Parathyroid adenoma (tissue), 2 donors: ENCODE measurements around the gene AKAP10.

Source experiments
- H2AFZ ChIP-seq: fragments of 300-600 bp; sonication (generic); one replicate; pipeline ENCODE4 v1.7.0; 2017; ENCODE audit warnings: antibody characterized with exemption, mild to moderate bottlenecking
- H3K27ac ChIP-seq: fragments of 300-600 bp; sonication (generic); one replicate; pipeline ENCODE4 v1.7.0; 2017
- H3K27me3 ChIP-seq: fragments of 300-600 bp; sonication (generic); one replicate; pipeline ENCODE4 v1.7.0; 2017; ENCODE audit warnings: low read length; ENCODE audit not compliant: control insufficient read depth, insufficient read depth
- H3K36me3 ChIP-seq: fragments of 300-600 bp; sonication (generic); one replicate; pipeline ENCODE4 v1.7.0; 2017; ENCODE audit warnings: low read length; ENCODE audit not compliant: control insufficient read depth, insufficient read depth
- H3K4me1 ChIP-seq: fragments of 300-600 bp; sonication (generic); one replicate; pipeline ENCODE4 v1.7.0; 2017; ENCODE audit warnings: control low read depth
- H3K4me2 ChIP-seq: fragments of 300-600 bp; sonication (generic); one replicate; pipeline ENCODE4 v1.7.0; 2017; ENCODE audit warnings: low read length
- H3K4me3 ChIP-seq: fragments of 300-600 bp; sonication (generic); one replicate; pipeline ENCODE4 v1.7.0; 2017; ENCODE audit warnings: low read depth, low read length
- H3K79me2 ChIP-seq: fragments of 300-600 bp; sonication (generic); one replicate; pipeline ENCODE4 v1.7.0; 2017; ENCODE audit warnings: control low read depth
- H3K9ac ChIP-seq: fragments of 300-600 bp; sonication (generic); one replicate; pipeline ENCODE4 v1.7.0; 2017; ENCODE audit warnings: mild to moderate bottlenecking
- H3K9me3 ChIP-seq: fragments of 300-600 bp; sonication (generic); one replicate; pipeline ENCODE4 v1.7.0; 2017; ENCODE audit warnings: low read length; ENCODE audit not compliant: control insufficient read depth
- CTCF ChIP-seq: fragments of 300-600 bp; sonication (generic); IDR thresholded peaks from one replicate; pipeline ENCODE4 v1.7.0; 2017; ENCODE audit warnings: antibody characterized with exemption, mild to moderate bottlenecking
- donor health status: primary hyperparathyroidism.

AKAP10 gene

DNA sequence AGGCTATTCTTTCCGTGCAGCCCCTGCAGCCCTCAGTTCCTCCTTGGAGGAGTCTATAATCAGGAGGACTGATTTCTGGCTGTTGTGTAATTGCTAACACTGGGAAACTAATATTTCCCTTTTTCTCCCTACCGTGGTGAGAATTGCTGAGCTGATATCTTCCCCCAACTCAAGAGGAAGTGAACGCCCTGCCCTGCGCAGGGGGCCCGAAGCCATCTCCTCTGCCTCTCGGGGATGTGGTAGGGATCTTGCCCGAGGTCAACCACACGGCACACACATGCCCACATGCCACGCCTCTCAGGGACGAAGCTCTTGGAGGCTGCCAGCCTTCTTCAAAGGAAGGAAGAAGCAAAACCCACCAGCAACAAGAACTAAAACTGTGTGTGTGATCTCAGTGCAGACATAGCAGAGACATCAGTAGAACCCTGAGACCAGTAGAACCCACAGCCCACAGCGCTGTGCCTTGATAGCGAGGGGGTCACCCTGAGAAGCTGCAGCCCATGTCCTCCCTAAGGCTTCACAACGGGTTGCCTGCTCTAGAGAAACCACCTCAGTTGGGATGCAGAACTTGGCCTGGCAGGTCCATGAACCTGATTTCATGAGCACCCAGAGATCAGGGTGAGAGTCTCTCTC is 101.0 kb downstream of the AKAP10 start:
- no peak overlapping the region for H3K27ac ChIP-seq
- no peaks in the 10 kb centered on the region for H3K36me3 ChIP-seq
- H3K27me3 ChIP-seq, result no peaks in the 10 kb centered on the region
- no peak overlapping the region for H2AFZ ChIP-seq
- H3K9ac ChIP-seq, result no peak overlapping the region
- no peaks in the 10 kb centered on the region for H3K79me2 ChIP-seq
- no peak for TF ChIP-seq CTCF
- H3K4me1 ChIP-seq, result no peaks in the 10 kb centered on the region
- no peaks in the 10 kb centered on the region for H3K9me3 ChIP-seq
- no peak overlapping the region for H3K4me3 ChIP-seq
- H3K4me2 ChIP-seq, result no peak overlapping the region

DNA sequence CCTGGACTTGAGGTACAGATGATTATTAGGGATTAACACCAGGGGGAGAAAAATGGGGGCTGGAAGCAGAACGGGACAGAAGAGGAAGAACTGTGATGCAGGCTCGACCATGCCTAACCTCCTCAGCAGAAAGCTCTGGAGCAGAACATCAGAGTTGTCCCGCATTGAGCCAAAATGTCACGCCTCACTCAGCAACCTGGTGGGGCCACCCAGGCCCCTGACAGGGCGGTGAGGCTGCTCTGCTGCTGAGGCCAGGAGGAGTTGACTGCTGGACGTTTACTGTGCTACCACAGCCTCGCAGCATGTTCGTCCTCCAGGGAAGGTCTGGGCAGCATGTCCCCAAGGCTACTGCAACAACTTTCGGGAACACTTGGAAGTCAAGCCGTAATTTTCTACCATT is 103.4 kb downstream of the AKAP10 start:
- Histone ChIP-seq H3K4me3 (no peak overlapping the region), H3K4me2 (no peak overlapping the region), H3K27ac (no peak overlapping the region), H3K27me3 (no peaks in the 10 kb centered on the region), H3K4me1 (no peaks in the 10 kb centered on the region), H3K36me3 (no peaks in the 10 kb centered on the region), H3K9me3 (no peaks in the 10 kb centered on the region), H2AFZ (no peak overlapping the region), H3K79me2 (no peaks in the 10 kb centered on the region), H3K9ac (no peak overlapping the region)
- TF ChIP-seq CTCF, result no peak

GRCh38 chr17:19873346-19873745 is 104.3 kb downstream of the AKAP10 start:
- Histone ChIP-seq H3K9ac (no peak overlapping the region), H2AFZ (no peak overlapping the region), H3K79me2 (no peaks in the 10 kb centered on the region), H3K27me3 (no peaks in the 10 kb centered on the region), H3K4me2 (no peak overlapping the region), H3K27ac (no peak overlapping the region), H3K9me3 (no peaks in the 10 kb centered on the region), H3K4me1 (no peaks in the 10 kb centered on the region), H3K4me3 (no peak overlapping the region), H3K36me3 (no peaks in the 10 kb centered on the region)
- no peak for TF ChIP-seq CTCF

DNA sequence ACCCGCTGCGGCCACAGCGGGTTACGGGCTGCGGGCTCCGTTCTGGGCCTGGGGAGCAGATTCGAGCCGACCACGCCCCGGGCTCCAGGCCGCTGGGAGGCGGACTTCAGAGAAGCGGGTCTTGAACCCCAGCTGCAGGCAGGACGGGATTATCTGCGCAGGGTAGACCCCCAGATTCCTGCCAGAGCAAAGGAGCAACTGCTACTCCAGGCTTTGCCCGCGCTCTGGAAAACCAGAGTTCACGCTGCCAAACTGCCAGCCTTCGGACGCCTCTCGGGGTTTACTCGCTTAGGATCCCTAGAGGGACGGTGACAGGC is 109.6 kb downstream of the AKAP10 start:
- Histone ChIP-seq H2AFZ (peak overlapping the region; percentile 96), H3K4me3 (peak overlapping the region; percentile 40), H3K36me3 (no peaks in the 10 kb centered on the region), H3K9ac (peak overlapping the region; percentile 23), H3K9me3 (no peaks in the 10 kb centered on the region), H3K79me2 (no peaks in the 10 kb centered on the region), H3K27me3 (no peaks in the 10 kb centered on the region), H3K4me1 (no peaks in the 10 kb centered on the region), H3K27ac (peak overlapping the region; percentile 52), H3K4me2 (peak overlapping the region; percentile 66)
- TF ChIP-seq CTCF, result no peak

- Histone ChIP-seq H3K4me1 (no peaks in the 10 kb centered on the region), H3K36me3 (no peaks in the 10 kb centered on the region), H3K27ac (peak within 1 kb of the TSS; percentile 85), H3K4me2 (peak within 1 kb of the TSS; percentile 83), H3K9ac (peak within 1 kb of the TSS; percentile 87), H3K27me3 (no peaks in the 10 kb centered on the region), H3K9me3 (no peaks in the 10 kb centered on the region), H2AFZ (peak within 1 kb of the TSS; percentile 96), H3K4me3 (peak within 1 kb of the TSS; percentile 67), H3K79me2 (no peaks in the 10 kb centered on the region)
- no peak for TF ChIP-seq CTCF
These were observed 110.1 kb downstream of the AKAP10 start, which contains the start of gene ULK2 for GRCh38 chr17:19867329-19868078. ULK2 (minus strand) TSS chr17:19867936; CDS start chr17:19867417, 519 bp downstream.
